IMR-90 (cell line): ENCODE results near the gene VPS39.

Source experiments
- BHLHE40 ChIP-seq: fragments of 150-350 bp; IDR thresholded peaks from 2 replicates; pipeline ENCODE4 v1.6.1; 2016; ENCODE audit warnings: mild to moderate bottlenecking, low read depth, low read length
- CEBPB ChIP-seq: IDR thresholded peaks from 2 replicates; pipeline ENCODE4 v1.6.1; 2012; ENCODE audit warnings: low read depth, low read length, improper control_type of control experiment
- CTCF ChIP-seq: conservative IDR thresholded peaks from 2 replicates; pipeline ENCODE4 v1.5.1; 2012; ENCODE audit warnings: mild to moderate bottlenecking, low read depth, low read length, improper control_type of control experiment
- ELK1 ChIP-seq: fragments of 150-350 bp; IDR thresholded peaks from 2 replicates; pipeline ENCODE4 v1.6.1; 2016; ENCODE audit warnings: low read depth, mild to moderate bottlenecking, low read length, moderate library complexity, borderline replicate concordance
- MAFK ChIP-seq: IDR thresholded peaks from 2 replicates; pipeline ENCODE4 v1.6.1; 2012; ENCODE audit warnings: low read depth, low read length, improper control_type of control experiment
- MAZ ChIP-seq: IDR thresholded peaks from 2 replicates; pipeline ENCODE4 v1.6.1; 2012; ENCODE audit warnings: low read depth, mild to moderate bottlenecking, low read length, improper control_type of control experiment, moderate library complexity, borderline replicate concordance
- MXI1 ChIP-seq: IDR thresholded peaks from 2 replicates; pipeline ENCODE4 v1.6.1; 2012; ENCODE audit warnings: low read depth, mild to moderate bottlenecking, low read length, moderate library complexity, borderline replicate concordance
- NFE2L2 ChIP-seq: fragments of 150-350 bp; IDR thresholded peaks from 2 replicates; pipeline ENCODE4 v1.6.1; 2016; ENCODE audit warnings: low read depth, mild to moderate bottlenecking, low read length
- POLR2A ChIP-seq: IDR thresholded peaks from 2 replicates; pipeline ENCODE4 v1.6.1; 2012; ENCODE audit warnings: mild to moderate bottlenecking, low read depth, low read length
- RAD21 ChIP-seq: IDR thresholded peaks from 2 replicates; pipeline ENCODE4 v1.6.1; 2012; ENCODE audit warnings: low read length, improper control_type of control experiment
- RCOR1 ChIP-seq: IDR thresholded peaks from 2 replicates; pipeline ENCODE4 v1.6.1; 2012; ENCODE audit warnings: mild to moderate bottlenecking, low read length, improper control_type of control experiment; ENCODE audit not compliant: insufficient replicate concordance
- RFX5 ChIP-seq: IDR thresholded peaks from 2 replicates; pipeline ENCODE4 v1.8.0; 2012; ENCODE audit warnings: low read depth, mild to moderate bottlenecking, low read length, moderate library complexity
- SMC3 ChIP-seq: fragments of 150-350 bp; IDR thresholded peaks from 2 replicates; pipeline ENCODE4 v1.6.1; 2016; ENCODE audit warnings: low read depth, mild to moderate bottlenecking, antibody characterized with exemption, low read length, moderate library complexity
- USF2 ChIP-seq: fragments of 150-350 bp; IDR thresholded peaks from 2 replicates; pipeline ENCODE4 v1.6.1; 2017; ENCODE audit warnings: mild to moderate bottlenecking, antibody characterized with exemption, low read length, low read depth

GRCh38 chr15:42143866-42144625 lies 64.1 kb downstream of the VPS39 start:
- TF ChIP-seq CTCF (no peak), ELK1 (no peak), POLR2A (no peak), CEBPB (no peak), MXI1 (no peak), MAFK (no peak), RFX5 (no peak), RCOR1 (no peak), RAD21 (no peak), BHLHE40 (no peak), USF2 (no peak), MAZ (no peak), NFE2L2 (no peak), SMC3 (no peak)
